A549 treated with AZD9567 at 1 μM for 4 hours (cell line): ENCODE results near the gene MAT2A. TPM values are rescaled to one million over a fixed set of nuclear protein-coding genes. Genes with fewer than 3 reads are reported as not detected.

Experiments
- total RNA-seq: library from RNA; stranded (reverse); fragments of 200-300 nt; extraction: Qiagen RNA extraction; gene quantifications from 5 replicates; pipeline ENCODE4 v1.2.3, GENCODE V29; 2022; ENCODE audit not compliant: insufficient read depth

MAT2A gene
- 546 to 642 TPM (median 577 TPM) in 5 replicates for total RNA-seq

DNA sequence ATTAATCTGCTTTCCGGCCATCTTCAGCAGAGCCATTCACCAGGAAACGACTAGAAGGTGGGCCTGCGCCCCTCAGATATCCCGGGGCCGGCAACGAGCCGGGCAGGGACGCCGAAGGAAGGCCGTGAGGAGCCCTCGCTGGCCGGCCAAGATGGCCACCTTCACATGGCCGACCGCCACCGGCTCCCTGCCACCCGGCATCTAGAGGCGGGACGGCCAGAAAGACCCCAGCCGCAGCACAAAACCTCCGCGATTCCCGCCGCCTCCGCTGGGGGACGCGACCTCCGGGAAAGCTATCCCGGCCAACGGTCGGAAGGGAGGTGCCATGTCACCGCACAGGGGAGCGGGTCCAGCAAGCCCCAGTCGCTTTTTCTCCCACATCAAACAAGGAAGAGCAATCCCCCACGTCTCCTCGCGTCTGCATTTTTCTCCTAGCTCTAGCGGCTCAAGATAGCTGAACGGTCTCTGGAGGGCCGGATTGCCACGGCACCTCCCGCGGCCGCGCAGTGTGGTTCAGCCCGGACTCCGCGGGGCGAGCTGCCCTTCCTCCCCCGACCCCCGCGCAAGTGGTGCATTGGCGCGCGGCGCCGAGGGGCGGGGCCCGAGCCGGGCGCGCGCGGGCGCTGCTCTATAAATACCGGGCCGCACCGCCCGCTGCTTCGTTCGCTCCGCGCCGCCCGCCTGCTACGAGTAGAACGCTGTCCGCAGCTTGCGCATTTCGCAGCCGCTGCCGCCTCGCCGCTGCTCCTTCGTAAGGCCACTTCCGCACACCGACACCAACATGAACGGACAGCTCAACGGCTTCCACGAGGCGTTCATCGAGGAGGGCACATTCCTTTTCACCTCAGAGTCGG lies at the start of gene MAT2A:
MAT2A (plus strand) TSS at position 662 of the 854 bp plus-strand sequence; CDS start at position 782, 120 bp downstream.

DNA sequence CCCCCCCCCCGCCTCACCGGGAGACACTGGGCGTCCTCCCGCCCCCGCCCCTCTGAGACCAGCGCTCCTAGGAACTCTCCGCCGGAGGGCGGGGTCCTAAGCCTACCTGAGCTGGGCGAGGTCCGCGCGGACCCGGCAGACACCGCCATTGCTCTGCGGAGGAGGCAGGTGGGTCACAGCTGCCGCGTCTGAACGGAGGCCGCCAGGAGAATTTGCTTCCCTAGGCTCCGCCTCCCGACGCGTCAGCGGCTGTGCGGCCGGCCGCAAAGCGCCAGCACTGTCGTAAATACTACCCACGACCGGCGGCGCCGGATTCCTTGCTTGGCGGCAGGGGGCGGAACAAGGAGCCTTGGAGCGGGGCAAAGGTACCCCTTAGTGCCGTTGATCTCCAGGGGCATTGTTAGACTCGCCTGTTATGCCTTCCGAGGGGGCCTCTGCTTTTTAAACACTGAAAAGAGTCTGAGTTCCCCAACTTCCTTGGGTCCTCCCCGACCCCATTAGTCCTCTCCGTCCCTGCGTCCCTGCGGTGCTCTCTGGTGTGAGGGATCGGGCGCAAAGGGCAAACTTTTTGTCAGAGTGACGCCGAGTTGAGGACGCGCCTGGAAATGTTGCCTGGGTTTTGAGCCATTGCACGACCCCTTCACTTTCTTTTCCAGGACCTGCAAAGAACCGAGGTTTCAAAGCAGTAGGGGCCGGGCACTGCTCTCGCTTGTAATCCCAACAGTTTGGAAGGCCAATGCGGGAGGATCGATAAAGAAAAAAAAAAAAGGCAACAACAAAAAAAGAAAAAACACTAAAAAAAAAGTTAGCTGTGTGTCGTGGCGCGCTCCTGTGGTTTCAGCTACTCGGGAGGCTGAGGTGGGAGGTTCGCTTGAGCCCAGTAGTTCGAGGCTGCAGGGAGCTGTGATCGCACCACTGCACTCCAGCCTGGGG lies 22.6 kb downstream of the MAT2A start, which contains the start of gene GGCX:
GGCX (minus strand) TSS at position 214 of the 933 bp plus-strand sequence; CDS start at position 149, 65 bp downstream.

DNA sequence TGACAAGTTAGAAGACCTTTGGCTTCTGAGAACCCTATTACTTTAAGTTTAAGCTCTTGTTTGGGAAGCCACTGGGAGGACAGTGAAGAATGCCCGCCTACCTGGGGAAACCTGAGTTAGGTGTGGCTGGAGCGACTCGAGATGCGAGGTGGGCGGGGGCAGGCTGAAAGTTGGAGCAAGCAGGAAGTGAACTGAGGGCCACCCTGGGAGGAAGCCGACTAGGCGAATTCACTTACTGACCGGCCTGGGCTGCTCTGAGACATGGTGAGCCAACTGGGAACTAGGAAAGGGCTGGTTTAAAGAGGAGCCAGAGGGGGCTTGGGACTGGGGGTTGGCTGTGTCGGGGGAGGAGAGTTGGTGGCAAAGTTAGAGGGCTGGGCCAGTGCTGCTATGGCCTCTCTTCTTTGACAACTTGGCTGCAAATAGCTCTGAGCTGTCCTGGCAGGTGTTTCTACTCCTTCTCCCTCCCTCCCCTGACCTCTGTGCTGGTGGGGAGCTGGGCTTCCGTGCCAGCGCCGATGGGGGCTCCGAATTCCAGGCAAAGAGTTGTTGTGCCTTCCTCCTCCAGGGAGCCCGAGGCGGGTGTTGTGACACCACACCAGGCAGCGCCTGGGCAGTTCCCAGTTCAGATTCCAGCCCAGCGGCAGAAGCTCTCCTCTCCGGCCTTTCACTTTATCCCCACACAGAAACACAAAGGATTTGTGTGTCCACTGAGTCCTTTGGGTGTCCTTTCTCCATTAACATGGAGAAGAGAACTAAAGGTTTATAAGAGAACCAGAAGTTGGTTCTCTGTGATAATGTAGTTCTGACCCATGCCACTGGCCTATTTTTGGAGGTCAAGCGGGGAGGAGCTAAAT lies 38.6 kb downstream of the MAT2A start, which contains the start of gene VAMP8:
VAMP8 (plus strand) TSS at position 201 of the 857 bp plus-strand sequence; CDS start at position 262, 61 bp downstream.

DNA sequence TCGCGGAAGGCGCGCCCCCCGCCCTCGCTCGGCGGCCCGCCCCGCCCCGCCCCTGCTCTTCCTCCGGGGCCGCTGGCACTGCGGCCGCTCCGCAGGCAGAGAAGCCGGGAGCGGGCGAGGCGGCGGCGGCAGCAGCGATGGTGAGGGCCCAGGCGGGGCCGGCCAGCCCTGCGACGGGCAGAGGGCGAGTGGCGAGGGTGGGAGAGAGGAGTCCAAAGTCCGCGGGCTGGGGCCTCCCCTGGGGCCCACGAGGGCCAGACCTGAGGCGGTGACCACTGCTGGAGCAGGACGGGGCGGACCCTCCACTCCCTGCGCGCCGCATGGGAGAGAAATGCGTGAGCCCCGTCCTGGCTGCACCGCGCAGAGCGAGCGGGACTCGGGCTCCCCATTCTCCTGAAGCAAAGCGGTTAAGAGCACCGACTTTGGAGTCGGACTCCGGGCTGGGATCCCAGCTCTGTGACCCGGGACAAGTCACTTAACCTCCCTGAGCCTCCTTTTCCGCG lies 45.4 kb downstream of the MAT2A start, which contains the start of gene VAMP5:
VAMP5 (plus strand) TSS at position 78 of the 503 bp plus-strand sequence; CDS start at position 138, 60 bp downstream.

Other genes with a start within 250 kb of the MAT2A start
- 87.8 to 101 TPM (median 100 TPM) in 5 replicates for gene TGOLN2, start 211.2 kb upstream of the MAT2A start, total RNA-seq
- gene RETSAT, start 184.6 kb upstream of the MAT2A start, total RNA-seq: 60.5 to 64.7 TPM (median 62.8 TPM) in 5 replicates
- 10.1 to 11.7 TPM (median 10.6 TPM) in 5 replicates for gene ELMOD3, start 184.4 kb upstream of the MAT2A start, total RNA-seq
- gene CAPG, start 128.8 kb upstream of the MAT2A start, total RNA-seq: 78.5 to 119 TPM (median 92.0 TPM) in 5 replicates
- gene SH2D6, start 120.5 kb upstream of the MAT2A start, total RNA-seq: 0.52 to 0.85 TPM (median 0.70 TPM) in 4 of 5 replicates, not detected in the other
- 37.0 to 44.7 TPM (median 43.0 TPM) in 5 replicates for gene GGCX, start 22.3 kb downstream of the MAT2A start, total RNA-seq
- 13.3 to 18.8 TPM (median 17.4 TPM) in 5 replicates for gene VAMP8, start 38.4 kb downstream of the MAT2A start, total RNA-seq
- gene VAMP5, start 45.3 kb downstream of the MAT2A start, total RNA-seq: 0.22 to 0.26 TPM in 2 of 5 replicates, not detected in the others
- gene RNF181, start 56.6 kb downstream of the MAT2A start, total RNA-seq: 195 to 199 TPM (median 198 TPM) in 5 replicates
- gene TMEM150A, start 63.5 kb downstream of the MAT2A start, total RNA-seq: 11.9 to 18.9 TPM (median 15.7 TPM) in 5 replicates
- 23.8 to 36.4 TPM (median 26.7 TPM) in 5 replicates for gene C2orf68, start 72.9 kb downstream of the MAT2A start, total RNA-seq
- 71.5 to 75.1 TPM (median 72.0 TPM) in 5 replicates for gene USP39, start 77.0 kb downstream of the MAT2A start, total RNA-seq
- gene SFTPB, start 129.0 kb downstream of the MAT2A start, total RNA-seq: 0.11 to 0.23 TPM (median 0.16 TPM) in 4 of 5 replicates, not detected in the other
- gene GNLY, start 155.2 kb downstream of the MAT2A start, total RNA-seq: 0.13 to 0.17 TPM (median 0.14 TPM) in 3 of 5 replicates, not detected in the others
- gene ATOH8, start 214.8 kb downstream of the MAT2A start, total RNA-seq: 12.5 to 15.9 TPM (median 14.4 TPM) in 5 replicates